ENCODE measurements around the gene PEF1.

Gene PEF1

DNA sequence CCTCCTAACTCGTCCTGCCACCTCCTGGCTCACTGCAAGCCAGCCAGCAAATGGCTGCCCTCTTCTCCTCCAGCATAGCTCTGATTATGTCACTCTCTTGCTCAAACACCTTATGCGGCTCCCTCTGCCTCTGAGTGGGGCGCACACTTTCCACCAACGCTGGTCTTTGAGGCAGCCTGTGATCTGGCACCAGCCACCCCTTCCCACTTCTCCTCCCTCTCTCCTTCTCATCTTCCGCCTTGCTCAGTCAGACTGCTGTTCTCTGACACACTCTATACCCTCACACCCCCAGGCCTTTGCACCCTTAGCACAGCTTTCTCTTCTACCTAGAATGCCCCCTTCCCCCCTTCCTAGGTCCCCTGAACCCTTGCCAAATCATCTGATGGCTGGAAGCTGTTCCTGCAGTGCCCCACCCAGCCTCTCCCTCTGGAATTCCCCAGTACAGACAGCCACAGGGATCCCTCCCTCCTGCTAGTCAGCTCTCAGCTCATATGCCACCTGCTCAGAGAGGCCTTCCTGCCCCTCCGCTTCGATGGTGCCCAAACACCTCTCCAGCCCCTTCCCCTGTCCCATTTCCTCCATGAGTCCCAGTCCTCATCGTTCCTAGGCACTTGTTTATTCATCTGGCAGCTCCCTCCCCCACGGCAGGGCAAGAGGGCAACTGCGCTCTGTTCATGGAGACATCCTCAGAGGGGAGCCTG, 21.7 kb upstream of the PEF1 start:
- POLR2A ChIA-PET (ENCODE audit: low non-redundant PET): no interaction called here
- CTCF ChIA-PET: interaction anchor here (0.6 to 2.7 kb wide), 4 partner anchors 10 to 123 kb away, joined by 3 to 16 read pairs (median 4); no protein-coding TSS in a partner anchor
- H3K27ac ChIP-seq: peak overlapping the region; percentile 97

DNA sequence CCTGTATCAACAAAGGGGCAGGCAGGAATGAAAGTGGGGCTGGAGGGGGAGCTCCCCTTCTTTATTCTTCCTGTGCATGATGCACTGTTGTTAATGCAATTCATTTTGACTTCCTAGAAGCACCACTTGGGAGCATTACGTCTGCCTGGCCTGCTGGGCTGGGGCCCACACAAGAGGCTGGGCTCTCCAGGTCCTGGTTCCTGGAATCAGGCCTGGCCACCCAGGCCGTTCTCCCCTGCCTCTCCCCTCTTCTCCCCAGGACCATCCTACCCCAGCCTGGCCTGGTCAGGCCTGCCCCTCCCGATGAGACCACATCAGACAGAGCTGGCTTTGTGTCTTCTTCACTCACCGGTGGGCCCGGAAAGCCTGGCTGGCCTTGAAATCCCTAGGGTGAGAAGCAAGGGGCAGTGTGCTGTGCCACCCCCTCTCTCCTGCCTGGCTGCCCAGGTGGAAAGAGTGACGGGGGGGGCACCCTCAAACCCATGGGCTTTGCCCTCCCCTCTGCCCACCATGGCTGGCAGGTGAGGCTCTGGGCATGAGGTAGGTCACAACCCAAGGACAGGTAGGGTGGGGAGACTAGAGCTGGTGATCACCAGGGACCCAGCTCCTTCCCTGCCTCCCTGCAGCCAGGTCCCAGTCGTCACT, 20.7 kb upstream of the PEF1 start:
- TF ChIP-seq, protein P1, sequence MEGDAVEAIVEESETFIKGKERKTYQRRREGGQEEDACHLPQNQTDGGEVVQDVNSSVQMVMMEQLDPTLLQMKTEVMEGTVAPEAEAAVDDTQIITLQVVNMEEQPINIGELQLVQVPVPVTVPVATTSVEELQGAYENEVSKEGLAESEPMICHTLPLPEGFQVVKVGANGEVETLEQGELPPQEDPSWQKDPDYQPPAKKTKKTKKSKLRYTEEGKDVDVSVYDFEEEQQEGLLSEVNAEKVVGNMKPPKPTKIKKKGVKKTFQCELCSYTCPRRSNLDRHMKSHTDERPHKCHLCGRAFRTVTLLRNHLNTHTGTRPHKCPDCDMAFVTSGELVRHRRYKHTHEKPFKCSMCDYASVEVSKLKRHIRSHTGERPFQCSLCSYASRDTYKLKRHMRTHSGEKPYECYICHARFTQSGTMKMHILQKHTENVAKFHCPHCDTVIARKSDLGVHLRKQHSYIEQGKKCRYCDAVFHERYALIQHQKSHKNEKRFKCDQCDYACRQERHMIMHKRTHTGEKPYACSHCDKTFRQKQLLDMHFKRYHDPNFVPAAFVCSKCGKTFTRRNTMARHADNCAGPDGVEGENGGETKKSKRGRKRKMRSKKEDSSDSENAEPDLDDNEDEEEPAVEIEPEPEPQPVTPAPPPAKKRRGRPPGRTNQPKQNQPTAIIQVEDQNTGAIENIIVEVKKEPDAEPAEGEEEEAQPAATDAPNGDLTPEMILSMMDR (conservative IDR thresholded peaks at IDR 0.05; ENCODE audit: low read depth): no peak
- DNase-seq (ENCODE audit: low spot score): no peak
- POLR2A ChIA-PET (ENCODE audit: low non-redundant PET): no interaction called here
- H3K27ac ChIP-seq: peak overlapping the region; percentile 97
- CTCF ChIA-PET: interaction anchor here (0.6 to 3.0 kb wide), 6 partner anchors 19 to 123 kb away, joined by 3 to 24 read pairs (median 4); partner anchors contain the start of gene COL16A1

More for the DNA sequence above, 21.7 kb upstream of the PEF1 start:
- peak; percentile 66 for DNase-seq (ENCODE audit: low spot score)
- TF ChIP-seq, protein P1 (conservative IDR thresholded peaks at IDR 0.05; ENCODE audit: low read depth): no peak

- POLR2A ChIA-PET (ENCODE audit: low non-redundant PET): interaction anchor here (0.8 kb wide), 1 partner anchor 124 kb away, joined by 3 read pairs; no protein-coding TSS in a partner anchor
- no peak for DNase-seq (ENCODE audit: low spot score)
- TF ChIP-seq, protein P1 (conservative IDR thresholded peaks at IDR 0.05; ENCODE audit: low read depth): no peak
- H3K27ac ChIP-seq: peak overlapping the region; percentile 97
- CTCF ChIA-PET: interaction anchor here (0.6 to 3.0 kb wide), 10 partner anchors 10 to 476 kb away, joined by 3 to 24 read pairs (median 4); partner anchors contain the start of gene COL16A1
These were observed 19.9 kb upstream of the PEF1 start for GRCh38 chr1:31664528-31664927.

DNA sequence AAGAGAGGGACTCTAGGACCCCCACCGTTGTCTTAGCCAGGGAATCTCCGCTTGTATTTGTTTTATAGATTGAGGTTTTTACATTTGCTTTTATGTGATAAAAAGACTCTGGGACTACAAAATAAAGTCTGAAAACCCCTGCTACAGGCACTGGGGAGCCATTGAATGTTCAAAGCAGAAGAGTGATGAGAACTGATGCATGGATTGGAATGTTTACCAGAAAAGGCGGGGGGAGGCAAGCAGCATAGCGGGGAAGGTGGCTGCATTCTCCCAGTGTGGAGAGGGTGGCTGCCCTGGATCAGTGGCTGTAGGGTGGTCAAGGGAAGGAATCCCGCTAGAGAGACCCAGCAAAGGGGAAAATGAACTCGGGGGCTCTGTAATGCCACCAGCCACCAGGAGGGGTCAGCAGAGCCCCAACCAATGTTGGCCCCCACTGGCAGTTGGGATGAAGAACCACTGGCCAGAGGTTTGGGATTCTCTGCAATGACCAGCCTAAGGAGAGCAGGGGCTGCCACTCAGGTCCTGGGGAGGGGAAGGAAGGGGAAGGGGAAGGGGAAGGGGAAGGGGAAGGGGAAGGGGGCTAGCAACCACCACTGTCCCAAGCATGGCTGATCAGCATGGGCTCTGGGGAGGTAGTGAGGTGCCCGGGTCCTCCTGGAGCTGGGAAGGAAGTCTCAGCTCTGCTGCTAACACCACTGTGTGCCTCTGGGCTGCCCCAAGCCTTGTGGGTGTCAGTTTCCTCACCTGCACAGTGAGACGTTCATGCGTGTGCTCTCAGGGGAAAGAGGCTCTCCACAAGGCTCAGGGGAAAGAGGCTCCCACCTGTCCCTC, 19.2 kb upstream of the PEF1 start:
- TF ChIP-seq, protein P1 (conservative IDR thresholded peaks at IDR 0.05; ENCODE audit: low read depth): peak; percentile 82
- peak overlapping the region; percentile 97 for H3K27ac ChIP-seq
- DNase-seq (ENCODE audit: low spot score): peak; percentile 59
- ChIA-PET POLR2A (ENCODE audit: low non-redundant PET) (interaction anchor here (0.8 kb wide), 1 partner anchor 125 kb away, joined by 3 read pairs; no protein-coding TSS in a partner anchor), CTCF (interaction anchor here (0.6 to 3.0 kb wide), 10 partner anchors 11 to 301 kb away, joined by 3 to 24 read pairs (median 4); partner anchors contain the start of gene COL16A1)

DNA sequence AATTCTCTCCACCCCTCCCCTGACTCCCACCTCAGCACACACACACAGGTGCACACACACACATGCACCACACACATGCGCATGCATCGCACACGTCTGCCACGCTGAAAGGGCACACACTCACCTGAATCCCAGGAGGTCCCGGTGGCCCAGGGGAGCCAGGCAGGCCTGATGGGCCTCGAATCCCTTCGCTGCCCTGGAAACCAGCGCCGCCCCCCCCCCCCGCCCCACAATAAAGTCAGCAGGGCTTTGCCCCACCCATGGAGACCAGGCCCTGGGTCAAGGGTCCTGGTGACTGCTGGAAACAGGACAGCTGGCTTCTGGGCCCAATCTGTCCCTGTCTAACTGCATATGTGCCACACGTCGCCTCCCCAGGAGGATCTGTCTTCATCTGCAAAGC, 17.8 kb upstream of the PEF1 start:
- POLR2A ChIA-PET (ENCODE audit: low non-redundant PET): no interaction called here
- no peak for DNase-seq (ENCODE audit: low spot score)
- H3K27ac ChIP-seq: peak overlapping the region; percentile 97
- CTCF ChIA-PET: interaction anchor here (0.7 to 3.0 kb wide), 5 partner anchors 18 to 307 kb away, joined by 3 to 24 read pairs (median 4); partner anchors contain the start of gene PEF1
- TF ChIP-seq, protein P1 (conservative IDR thresholded peaks at IDR 0.05; ENCODE audit: low read depth): no peak

- H3K27ac ChIP-seq: peak overlapping the region; percentile 97
- POLR2A ChIA-PET (ENCODE audit: low non-redundant PET): no interaction called here
- DNase-seq (ENCODE audit: low spot score): no peak
- CTCF ChIA-PET: interaction anchor here (1.0 kb wide), 1 partner anchor 128 kb away, joined by 6 read pairs; no protein-coding TSS in a partner anchor
- TF ChIP-seq, protein P1 (conservative IDR thresholded peaks at IDR 0.05; ENCODE audit: low read depth): no peak
These were observed 17.2 kb upstream of the PEF1 start for GRCh38 chr1:31661856-31662255.

Measured in RWPE1 (cell line).